ENCODE results near the gene PTBP1.

Gene PTBP1

GRCh38 chr19:788983-789700 lies 8.1 kb upstream of the PTBP1 start:
- H3K9me3 ChIP-seq (ENCODE audit: control insufficient read depth, insufficient read depth, low read depth, low read length), result no peaks in the 10 kb centered on the region
- no peak overlapping the region for H3K4me3 ChIP-seq (ENCODE audit: low read depth, low read length)
- H3K27me3 ChIP-seq (ENCODE audit: control insufficient read depth, insufficient read depth, low read length), result no peaks in the 10 kb centered on the region
- peak overlapping the region; percentile 44 for H3K27ac ChIP-seq (ENCODE audit: low read depth, low read length)
- H3K36me3 ChIP-seq (ENCODE audit: control insufficient read depth, insufficient read depth, low read length), result no peaks in the 10 kb centered on the region
- peaks cover 37% of the 10 kb centered on the region for H3K4me1 ChIP-seq (ENCODE audit: control insufficient read depth, insufficient read depth, low read length)
- peak overlapping the region; percentile 46 for H3K9ac ChIP-seq (ENCODE audit: low read length)

GRCh38 chr19:789701-790060 lies 7.6 kb upstream of the PTBP1 start:
- H3K9ac ChIP-seq (ENCODE audit: low read length), result peak overlapping the region; percentile 46
- H3K36me3 ChIP-seq (ENCODE audit: control insufficient read depth, insufficient read depth, low read length), result no peaks in the 10 kb centered on the region
- H3K27ac ChIP-seq (ENCODE audit: low read depth, low read length), result peak overlapping the region; percentile 44
- peaks cover 37% of the 10 kb centered on the region for H3K4me1 ChIP-seq (ENCODE audit: control insufficient read depth, insufficient read depth, low read length)
- no peaks in the 10 kb centered on the region for H3K27me3 ChIP-seq (ENCODE audit: control insufficient read depth, insufficient read depth, low read length)
- H3K4me3 ChIP-seq (ENCODE audit: low read depth, low read length), result no peak overlapping the region
- no peaks in the 10 kb centered on the region for H3K9me3 ChIP-seq (ENCODE audit: control insufficient read depth, insufficient read depth, low read depth, low read length)

- H3K4me3 ChIP-seq (ENCODE audit: low read depth, low read length), result no peak overlapping the region
- no peak overlapping the region; the same call in 1 of the 2 replicates for H3K27ac ChIP-seq (ENCODE audit: low read depth, low read length)
- peaks cover 37% of the 10 kb centered on the region for H3K4me1 ChIP-seq (ENCODE audit: control insufficient read depth, insufficient read depth, low read length)
- no peaks in the 10 kb centered on the region for H3K27me3 ChIP-seq (ENCODE audit: control insufficient read depth, insufficient read depth, low read length)
- no peaks in the 10 kb centered on the region for H3K9me3 ChIP-seq (ENCODE audit: control insufficient read depth, insufficient read depth, low read depth, low read length)
- no peaks in the 10 kb centered on the region for H3K36me3 ChIP-seq (ENCODE audit: control insufficient read depth, insufficient read depth, low read length)
- H3K9ac ChIP-seq (ENCODE audit: low read length), result peak overlapping the region; percentile 39
Measured at GRCh38 chr19:791007-791566, 6.2 kb upstream of the PTBP1 start.

DNA sequence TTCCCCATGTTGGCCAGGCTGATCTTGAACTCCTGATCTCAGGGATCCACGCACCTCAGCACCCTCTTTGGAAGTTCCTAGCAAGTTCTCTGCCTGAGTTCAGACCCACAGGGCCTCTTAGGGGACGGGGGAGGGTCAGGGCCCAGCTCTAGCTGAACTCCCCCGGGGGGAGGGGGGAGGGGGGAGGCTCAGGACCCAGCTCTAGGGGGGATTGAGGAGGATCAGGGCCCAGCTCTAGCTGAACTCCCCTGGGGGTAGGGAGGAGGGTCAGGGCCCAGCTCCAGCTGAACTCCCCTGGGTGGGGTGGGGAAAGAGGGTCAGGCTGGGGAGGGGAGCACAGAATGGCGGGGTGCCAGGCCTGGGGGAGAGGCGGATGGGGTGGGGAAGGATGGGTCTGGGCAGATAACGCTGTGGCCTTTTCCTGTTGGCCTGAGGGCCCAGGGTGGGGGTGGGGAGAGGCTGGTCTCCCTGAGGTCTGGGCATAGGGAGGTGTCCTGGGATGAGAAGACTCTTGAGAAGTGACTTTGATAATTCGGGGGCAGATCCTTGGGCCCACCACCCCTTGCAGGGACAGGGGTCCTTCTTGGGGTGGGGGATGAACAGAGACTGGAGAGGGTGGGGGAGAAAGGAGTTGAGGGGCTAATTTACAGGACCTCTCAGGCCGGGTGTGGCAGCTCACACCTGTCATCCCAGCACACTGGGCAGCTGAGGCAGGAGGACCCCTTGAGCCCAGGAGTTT lies 5.5 kb upstream of the PTBP1 start:
- Histone ChIP-seq H3K9ac (ENCODE audit: low read length) (peak overlapping the region; percentile 39), H3K9me3 (ENCODE audit: control insufficient read depth, insufficient read depth, low read depth, low read length) (no peaks in the 10 kb centered on the region), H3K27ac (ENCODE audit: low read depth, low read length) (no peak overlapping the region; the same call in 1 of the 2 replicates), H3K4me1 (ENCODE audit: control insufficient read depth, insufficient read depth, low read length) (peaks cover 37% of the 10 kb centered on the region), H3K36me3 (ENCODE audit: control insufficient read depth, insufficient read depth, low read length) (no peaks in the 10 kb centered on the region), H3K27me3 (ENCODE audit: control insufficient read depth, insufficient read depth, low read length) (no peaks in the 10 kb centered on the region), H3K4me3 (ENCODE audit: low read depth, low read length) (no peak overlapping the region)

DNA sequence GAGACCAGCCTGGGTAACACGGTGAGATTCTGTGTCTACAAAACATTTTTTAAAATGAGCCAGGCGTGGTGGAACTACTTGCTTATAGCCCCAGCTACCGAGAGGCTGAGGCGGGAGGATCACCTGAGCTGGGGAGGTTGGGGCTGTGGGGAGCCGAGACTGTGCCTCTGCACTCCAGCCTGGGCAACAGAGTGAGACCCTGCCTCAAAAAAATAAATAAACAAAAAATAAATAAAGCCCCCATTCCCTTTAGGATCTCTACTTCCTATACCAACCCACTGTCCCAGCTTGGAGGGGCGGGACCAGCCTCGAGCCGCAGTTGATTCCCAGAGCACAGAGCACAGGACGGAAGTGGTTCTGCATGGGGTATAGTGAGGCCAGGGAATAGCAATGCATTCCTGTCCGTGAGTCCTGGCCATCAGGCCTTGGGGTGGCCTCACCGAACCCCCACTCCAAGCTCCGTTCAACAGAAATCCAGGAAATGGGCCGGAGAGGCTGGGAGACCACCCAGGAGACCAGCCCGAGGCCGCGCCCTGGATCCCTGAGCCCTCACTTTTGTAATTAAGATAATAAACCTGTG lies 4.9 kb upstream of the PTBP1 start:
- Histone ChIP-seq H3K36me3 (ENCODE audit: control insufficient read depth, insufficient read depth, low read length) (no peaks in the 10 kb centered on the region), H3K4me1 (ENCODE audit: control insufficient read depth, insufficient read depth, low read length) (peaks cover 36% of the 10 kb centered on the region), H3K9ac (ENCODE audit: low read length) (no peak overlapping the region), H3K27ac (ENCODE audit: low read depth, low read length) (no peak overlapping the region), H3K27me3 (ENCODE audit: control insufficient read depth, insufficient read depth, low read length) (no peaks in the 10 kb centered on the region), H3K4me3 (ENCODE audit: low read depth, low read length) (no peak overlapping the region), H3K9me3 (ENCODE audit: control insufficient read depth, insufficient read depth, low read depth, low read length) (no peaks in the 10 kb centered on the region)

DNA sequence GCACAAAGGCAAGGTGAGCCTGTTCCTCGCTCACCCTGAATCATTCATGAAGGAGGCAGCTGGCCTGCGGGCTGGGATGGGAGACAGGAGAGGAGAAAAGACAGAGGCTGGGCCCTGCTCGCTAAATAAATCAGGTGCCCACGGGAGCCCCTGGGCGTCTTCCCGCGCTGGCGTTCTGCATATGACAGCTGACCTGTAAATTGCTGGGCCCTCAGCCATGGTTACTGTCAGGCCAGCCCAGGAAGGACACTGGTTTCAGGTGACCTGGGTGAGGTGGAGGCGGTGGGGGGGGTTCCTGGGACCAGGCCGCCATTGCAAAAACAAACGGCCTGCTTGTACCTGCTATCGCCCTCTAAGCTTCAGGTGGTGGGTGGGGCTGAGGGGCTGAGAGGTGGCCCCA lies 3.4 kb upstream of the PTBP1 start:
- no peak overlapping the region for H3K27ac ChIP-seq (ENCODE audit: low read depth, low read length)

DNA sequence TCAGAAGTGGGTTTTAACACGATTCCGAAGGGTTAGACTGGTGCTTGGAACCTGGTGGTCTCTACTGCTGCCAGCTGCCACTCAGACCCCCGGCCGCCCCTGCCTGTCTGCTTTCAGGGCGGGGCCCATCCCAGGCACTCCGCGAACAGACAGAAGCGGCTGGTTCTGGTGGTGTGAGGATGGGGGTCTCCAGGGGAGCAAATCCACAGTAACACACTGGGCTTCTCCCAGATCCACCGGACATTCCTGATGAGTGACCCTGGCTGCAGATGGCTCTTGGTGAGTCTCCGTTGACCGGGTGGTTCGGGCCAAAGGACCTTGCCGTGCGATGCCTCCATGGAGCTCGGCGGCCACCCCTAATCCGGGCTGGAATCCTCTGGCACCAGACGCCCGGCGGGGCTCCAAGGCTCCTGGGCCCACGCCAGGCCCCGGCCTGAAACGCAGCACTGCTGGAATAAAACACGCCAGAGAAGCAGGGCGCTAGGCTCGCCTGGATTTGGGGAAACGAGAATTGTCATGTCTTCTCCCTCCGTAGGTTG lies 2.1 kb upstream of the PTBP1 start:
- no peaks in the 10 kb centered on the region for H3K27me3 ChIP-seq (ENCODE audit: control insufficient read depth, insufficient read depth, low read length)
- H3K36me3 ChIP-seq (ENCODE audit: control insufficient read depth, insufficient read depth, low read length), result peaks cover 19% of the 10 kb centered on the region
- peaks cover 27% of the 10 kb centered on the region for H3K4me1 ChIP-seq (ENCODE audit: control insufficient read depth, insufficient read depth, low read length)
- no peak overlapping the region for H3K9ac ChIP-seq (ENCODE audit: low read length)
- no peaks in the 10 kb centered on the region for H3K9me3 ChIP-seq (ENCODE audit: control insufficient read depth, insufficient read depth, low read depth, low read length)
- H3K27ac ChIP-seq (ENCODE audit: low read depth, low read length), result no peak overlapping the region
- no peak overlapping the region for H3K4me3 ChIP-seq (ENCODE audit: low read depth, low read length)

More for the DNA sequence above, 3.4 kb upstream of the PTBP1 start:
- no peak overlapping the region for H3K9ac ChIP-seq (ENCODE audit: low read length)
- H3K4me3 ChIP-seq (ENCODE audit: low read depth, low read length), result no peak overlapping the region
- H3K27me3 ChIP-seq (ENCODE audit: control insufficient read depth, insufficient read depth, low read length), result no peaks in the 10 kb centered on the region
- no peaks in the 10 kb centered on the region for H3K9me3 ChIP-seq (ENCODE audit: control insufficient read depth, insufficient read depth, low read depth, low read length)
- peaks cover 28% of the 10 kb centered on the region for H3K4me1 ChIP-seq (ENCODE audit: control insufficient read depth, insufficient read depth, low read length)
- H3K36me3 ChIP-seq (ENCODE audit: control insufficient read depth, insufficient read depth, low read length), result peaks cover 7% of the 10 kb centered on the region

GRCh38 chr19:795691-796581 lies 1.3 kb upstream of the PTBP1 start:
- H3K36me3 ChIP-seq (ENCODE audit: control insufficient read depth, insufficient read depth, low read length), result peaks cover 27% of the 10 kb centered on the region
- peaks cover 33% of the 10 kb centered on the region for H3K4me1 ChIP-seq (ENCODE audit: control insufficient read depth, insufficient read depth, low read length)
- no peaks in the 10 kb centered on the region for H3K9me3 ChIP-seq (ENCODE audit: control insufficient read depth, insufficient read depth, low read depth, low read length)
- H3K9ac ChIP-seq (ENCODE audit: low read length), result no peak overlapping the region
- H3K4me3 ChIP-seq (ENCODE audit: low read depth, low read length), result peak overlapping the region; percentile 55; the same call in 1 of the 2 replicates
- no peak overlapping the region for H3K27ac ChIP-seq (ENCODE audit: low read depth, low read length)
- no peaks in the 10 kb centered on the region for H3K27me3 ChIP-seq (ENCODE audit: control insufficient read depth, insufficient read depth, low read length)

- Histone ChIP-seq H3K27ac (ENCODE audit: low read depth, low read length) (peak overlapping the region; percentile 92), H3K4me3 (ENCODE audit: low read depth, low read length) (peak overlapping the region; percentile 92), H3K4me1 (ENCODE audit: control insufficient read depth, insufficient read depth, low read length) (peaks cover 31% of the 10 kb centered on the region), H3K9me3 (ENCODE audit: control insufficient read depth, insufficient read depth, low read depth, low read length) (no peaks in the 10 kb centered on the region), H3K9ac (ENCODE audit: low read length) (peak overlapping the region; percentile 92), H3K36me3 (ENCODE audit: control insufficient read depth, insufficient read depth, low read length) (peaks cover 45% of the 10 kb centered on the region), H3K27me3 (ENCODE audit: control insufficient read depth, insufficient read depth, low read length) (no peaks in the 10 kb centered on the region)
Measured at GRCh38 chr19:797528-798414, 519 bp downstream of the PTBP1 start.
